Fibroblast of pulmonary artery (primary cell): Measurements from ENCODE around the gene CD4.

Experiments used
- DNase-seq: peaks from one replicate; pipeline ENCODE4 v3.0.0-alpha.2; 2010; ENCODE audit warnings: low read depth
- H3K4me3 ChIP-seq: replicated peaks from 2 replicates; pipeline ENCODE4 v1.5.1; 2011; ENCODE audit warnings: low read depth, mild to moderate bottlenecking, control low read depth, low read length, moderate library complexity
- CTCF ChIP-seq: IDR thresholded peaks from 2 replicates; pipeline ENCODE4 v1.5.1; 2011; ENCODE audit warnings: mild to moderate bottlenecking, control low read depth, low read length, inconsistent platforms; ENCODE audit errors: missing control alignments

Gene CD4

DNA sequence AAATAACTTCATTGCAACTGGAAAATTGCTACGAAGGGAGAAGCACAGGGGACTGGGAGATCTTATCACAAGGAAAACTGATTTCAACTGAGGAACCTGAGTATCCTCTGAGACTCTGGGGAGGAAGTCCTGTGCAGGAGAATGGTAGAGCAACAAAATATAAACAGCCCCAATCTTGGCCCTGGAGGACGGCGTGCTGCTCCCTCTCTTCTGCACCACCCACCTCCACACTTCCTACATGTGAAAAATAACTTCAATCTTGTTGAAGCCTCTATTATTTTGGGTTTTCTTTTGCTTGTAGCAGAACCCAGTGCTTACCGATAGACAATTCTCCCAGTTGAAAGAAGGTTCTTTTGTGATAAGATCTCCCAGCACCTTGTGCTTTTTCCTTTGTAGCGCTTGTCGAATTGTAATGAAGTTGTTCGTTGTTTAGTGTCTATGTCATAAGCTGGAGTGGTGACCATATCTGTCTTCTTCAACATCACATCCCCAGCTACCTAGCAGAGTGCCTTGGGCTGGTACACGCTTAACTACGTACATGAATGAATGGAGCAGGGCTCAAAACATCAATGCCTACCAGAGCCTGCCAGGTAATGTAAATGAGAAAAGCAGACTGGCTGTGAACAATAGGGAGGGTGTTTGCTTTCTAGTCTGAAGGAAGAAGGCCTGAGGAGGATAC is 2.8 kb upstream of the CD4 start:
- H3K4me3 ChIP-seq = no peak overlapping the region
- DNase-seq = no peak
- TF ChIP-seq CTCF = no peak

DNA sequence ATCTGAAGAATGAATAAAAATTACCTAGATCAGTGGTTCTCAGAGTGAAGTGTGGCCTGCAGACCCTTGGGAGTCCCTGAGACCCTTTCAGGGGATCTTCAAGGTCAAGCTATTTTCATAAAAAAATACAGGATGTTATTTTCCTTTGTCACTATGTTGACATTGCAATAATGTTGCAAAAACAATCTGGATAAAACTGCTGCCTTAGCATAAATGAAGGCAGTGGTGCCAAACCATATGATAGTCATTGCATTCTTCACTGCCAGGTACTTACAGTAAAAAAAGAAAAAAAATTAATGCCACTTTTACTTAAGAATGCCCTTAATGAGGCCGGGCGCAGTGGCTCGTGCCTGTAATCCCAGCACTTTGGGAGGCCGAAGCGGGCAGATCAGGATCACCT is 2.0 kb upstream of the CD4 start:
- no peak for TF ChIP-seq CTCF
- DNase-seq = no peak
- no peak overlapping the region for H3K4me3 ChIP-seq

DNA sequence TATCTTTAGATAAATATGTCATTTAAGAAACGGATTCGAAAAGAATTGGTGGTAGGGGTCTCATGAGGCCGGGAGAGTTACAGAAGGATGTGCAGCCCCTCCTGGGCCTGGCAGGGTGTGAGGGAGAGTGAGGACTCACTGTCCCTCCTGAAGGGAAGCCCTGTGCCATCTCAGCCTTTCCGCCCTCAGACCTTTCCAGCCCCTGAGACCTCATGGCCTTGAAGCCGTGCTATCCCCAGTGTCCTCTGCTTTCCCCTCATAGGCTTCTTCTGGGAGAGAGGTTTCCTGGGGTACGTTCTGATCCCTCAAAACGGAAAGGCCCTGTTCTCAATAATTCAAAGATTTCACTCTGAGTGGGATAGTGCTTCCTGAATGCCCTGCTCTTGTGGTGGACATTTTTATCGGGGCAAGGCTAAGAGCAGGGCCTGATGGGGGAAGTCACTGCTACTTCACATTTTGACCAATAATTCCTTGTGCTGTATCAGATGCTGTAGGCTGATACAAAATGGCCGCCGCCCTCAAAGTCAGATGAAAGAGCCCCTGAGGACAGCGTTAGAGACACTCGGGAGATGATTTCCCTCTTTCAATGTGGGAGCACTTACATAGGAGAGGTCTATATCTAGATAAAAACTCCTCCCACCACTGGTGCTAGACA is 1.3 kb downstream of the CD4 start:
- no peak for DNase-seq
- H3K4me3 ChIP-seq = no peak overlapping the region
- no peak for TF ChIP-seq CTCF

DNA sequence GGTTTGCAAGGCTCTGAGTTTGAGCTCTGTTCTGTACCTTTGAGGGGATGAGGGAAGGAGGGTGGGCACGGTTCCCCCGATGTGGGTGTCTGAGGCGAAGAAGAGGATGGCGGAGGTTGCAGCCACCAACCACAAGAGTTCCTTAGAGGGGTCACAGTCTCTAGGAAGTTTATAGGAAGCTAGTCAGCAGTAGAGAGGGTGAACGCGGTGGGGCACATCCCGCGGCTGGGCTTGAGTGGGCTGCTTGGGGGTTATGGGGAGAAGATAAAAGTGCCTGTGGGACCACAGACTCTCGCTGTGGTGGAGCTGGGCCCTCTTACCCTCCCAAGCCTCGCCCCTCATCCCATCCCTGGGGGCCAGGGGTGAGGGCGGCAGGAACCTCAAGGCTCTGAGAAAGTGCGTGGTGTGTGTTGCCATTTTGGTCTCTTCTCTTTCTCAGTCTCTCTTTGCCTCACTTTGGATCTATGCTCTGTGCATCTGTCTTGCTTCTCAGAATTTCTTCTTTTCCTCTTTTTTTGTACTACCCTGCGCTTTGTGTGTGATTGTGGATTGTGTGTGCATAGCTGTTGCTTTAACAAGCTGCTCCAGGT is 2.7 kb downstream of the CD4 start:
- no peak for TF ChIP-seq CTCF
- DNase-seq = no peak
- no peak overlapping the region for H3K4me3 ChIP-seq

DNA sequence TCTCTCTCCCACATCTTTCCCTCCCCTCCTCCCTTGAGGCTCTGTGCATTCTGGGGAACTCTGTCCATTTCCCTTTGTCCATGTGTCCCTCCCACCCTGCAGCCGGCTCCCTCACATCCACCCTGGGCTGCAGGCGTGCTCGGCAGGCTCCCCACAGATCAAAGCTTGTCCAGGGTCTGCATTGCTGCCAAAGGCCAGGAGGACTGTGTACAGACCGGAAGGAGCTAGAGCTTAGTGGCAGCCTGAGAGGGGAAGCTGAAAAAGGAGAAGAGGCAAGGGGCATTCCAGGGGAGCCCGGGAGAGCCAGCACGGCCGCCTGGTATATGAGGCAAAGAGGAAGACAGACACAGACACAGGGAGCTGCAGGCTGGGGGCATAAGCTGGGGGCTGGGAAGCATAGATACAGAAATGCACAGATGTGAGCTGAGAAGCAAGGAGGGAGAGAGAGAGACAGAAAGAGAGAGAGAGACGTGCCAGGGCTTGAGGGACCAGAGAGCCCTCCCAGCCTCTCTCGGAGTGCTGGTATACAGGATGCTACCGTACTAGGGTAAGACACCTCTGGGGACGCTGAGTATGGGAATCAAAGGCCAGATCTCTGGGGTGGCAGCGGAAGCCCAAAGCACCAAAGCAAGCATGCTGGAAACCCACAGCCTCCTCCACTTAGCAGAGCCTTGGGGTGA is 3.3 kb downstream of the CD4 start:
- no peak for TF ChIP-seq CTCF
- no peak overlapping the region for H3K4me3 ChIP-seq
- DNase-seq = peak; percentile 13

DNA sequence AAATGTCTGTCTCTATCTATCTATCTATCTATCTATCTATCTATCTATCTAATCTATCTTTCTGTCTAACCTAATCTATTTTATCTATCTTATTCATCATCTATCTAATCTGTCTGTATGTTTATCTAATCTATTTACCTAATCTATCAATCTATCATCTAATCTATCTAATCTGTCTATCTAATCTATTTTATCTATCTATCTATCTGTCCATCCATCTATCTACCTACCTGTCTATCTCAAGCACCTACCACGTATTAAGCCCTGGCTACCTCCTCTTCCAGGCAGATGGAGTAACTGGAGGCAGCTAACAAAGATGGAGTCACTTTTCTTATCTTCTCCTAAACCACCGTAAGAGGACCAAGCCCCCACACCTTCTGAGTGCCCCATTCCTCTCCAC is 5.8 kb downstream of the CD4 start:
- TF ChIP-seq CTCF = no peak
- no peak for DNase-seq

More for the DNA sequence above, 5.8 kb downstream of the CD4 start:
- no peak overlapping the region for H3K4me3 ChIP-seq
